MCF 10A (cell line): ENCODE data around the gene PNPLA8. TPM values are rescaled to one million over a fixed set of nuclear protein-coding genes. Genes with fewer than 3 reads are reported as not detected.
A peak's percentile ranks its signal among the peaks of the same experiment; 100 is the strongest.
"Not testable (repeated sequence)": the region's sequence is repeated elsewhere in the genome, so short reads cannot be mapped to it uniquely, and the experiment has no call there.

Experiments
- BruUV-seq: library from RNA; stranded (reverse); fragments of 400-500 nt; replicated peaks from 2 replicates; lab custom pipeline; 2021; lab: Mats Ljungman, UMichigan
- CTCF ChIA-PET: fragments of 300-600 bp; sonication (Branson Sonifier 250); formaldehyde crosslinking; extraction: SDS; loops from one replicate; lab custom pipeline; 2021; ENCODE audit warnings: antibody characterized with exemption, inconsistent platforms; lab: Yijun Ruan, JAX
- POLR2A ChIA-PET: fragments of 300-600, 350-650 bp; sonication (Branson Sonifier 250); formaldehyde crosslinking; extraction: SDS; loops from one replicate; lab custom pipeline; 2020; ENCODE audit warnings: antibody characterized with exemption, inconsistent platforms; lab: Yijun Ruan, JAX
- DNase-seq: peaks from one replicate; pipeline ENCODE4 v3.0.0-alpha.2; 2018; ENCODE audit not compliant: unreplicated experiment
- H3K27ac Mint-ChIP-seq: one replicate; pipeline ENCODE4 v1.8.0; 2022; ENCODE audit warnings: mild to moderate bottlenecking, low read depth, mixed read lengths; ENCODE audit not compliant: unreplicated experiment
- H3K27me3 Mint-ChIP-seq: one replicate; pipeline ENCODE4 v1.8.0; 2022; ENCODE audit warnings: mixed read lengths; ENCODE audit not compliant: insufficient read depth, unreplicated experiment
- H3K36me3 Mint-ChIP-seq: one replicate; pipeline ENCODE4 v1.8.0; 2022; ENCODE audit warnings: mild to moderate bottlenecking, moderate library complexity, mixed read lengths; ENCODE audit not compliant: insufficient read depth, unreplicated experiment
- H3K4me1 Mint-ChIP-seq: one replicate; pipeline ENCODE4 v1.8.0; 2022; ENCODE audit warnings: mixed read lengths; ENCODE audit not compliant: insufficient read depth, unreplicated experiment
- H3K4me3 Mint-ChIP-seq: one replicate; pipeline ENCODE4 v1.8.0; 2022; ENCODE audit warnings: mild to moderate bottlenecking, moderate library complexity, mixed read lengths; ENCODE audit not compliant: unreplicated experiment
- H3K9me3 Mint-ChIP-seq: one replicate; pipeline ENCODE4 v1.8.0; 2022; ENCODE audit warnings: mixed read lengths; ENCODE audit not compliant: unreplicated experiment
- intact Hi-C: fragments of 100-400 bp; cut with micrococcal nuclease; formaldehyde crosslinking; loops from 2 replicates; pipeline ENCODE4 v1.14.1; 2022
- total RNA-seq: library from RNA; stranded (reverse); gene quantifications from 2 replicates; pipeline ENCODE4 v1.2.3, GENCODE V29; 2022
- TF ChIP-seq, protein P1 (sequence below): fragments of 200-600 bp; IDR thresholded peaks from one replicate; pipeline ENCODE4 v1.8.0; 2022; ENCODE audit warnings: antibody characterized with exemption, mild to moderate bottlenecking; ENCODE audit not compliant: unreplicated experiment

PNPLA8 gene
- total RNA-seq, 1 experiment from 2014 or later: 28.5 TPM

DNA sequence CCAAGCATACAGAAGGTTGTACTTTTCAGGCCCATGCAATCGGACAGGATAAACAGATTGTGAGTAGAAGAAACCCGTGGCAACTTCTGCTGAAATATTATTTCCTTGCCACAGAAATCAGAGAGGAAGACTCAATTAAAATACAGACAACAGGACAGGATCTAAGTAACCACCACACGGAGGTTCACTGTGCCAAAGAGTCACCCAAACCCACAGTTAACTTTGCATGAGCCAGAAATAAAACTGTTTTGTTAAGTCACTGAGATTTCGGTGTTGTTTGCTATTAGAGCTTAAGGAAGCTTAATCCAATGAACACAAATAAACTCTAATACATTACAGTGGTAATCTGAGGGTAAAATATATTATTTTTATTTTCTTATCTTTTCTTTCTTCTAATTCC lies 14.0 kb downstream of the PNPLA8 start:
- intact Hi-C loops: no loop called here
- DNase-seq: no peak

DNA sequence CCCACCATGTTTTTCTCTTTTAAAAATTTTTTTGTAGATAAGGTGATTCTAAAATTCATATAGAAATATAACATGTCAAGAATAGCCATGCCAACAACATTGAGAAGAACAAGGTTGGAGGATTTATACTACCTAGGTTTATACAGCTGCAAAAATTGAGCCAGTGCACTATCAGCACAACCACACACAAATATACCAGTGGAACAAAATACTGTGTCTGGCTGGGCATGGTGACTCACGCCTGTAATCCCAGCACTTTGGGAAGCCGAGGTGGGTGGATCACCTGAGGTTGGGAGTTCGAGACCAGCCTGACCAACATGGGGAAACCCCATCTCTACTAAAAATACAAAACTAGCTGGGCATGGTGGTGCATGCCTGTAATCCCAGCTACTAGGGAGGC lies 21.4 kb downstream of the PNPLA8 start:
- CTCF ChIA-PET: interaction anchor here (0.7 kb wide), 1 partner anchor 26 kb away, joined by 4 read pairs; no protein-coding TSS in a partner anchor

More for the DNA sequence above, 14.0 kb downstream of the PNPLA8 start:
- Mint-ChIP-seq H3K4me3 (no peak overlapping the region), H3K4me1 (no peaks in the 10 kb centered on the region), H3K9me3 (no peaks in the 10 kb centered on the region), H3K36me3 (peaks cover 35% of the 10 kb centered on the region), H3K27me3 (no peaks in the 10 kb centered on the region), H3K27ac (no peak overlapping the region)
- ChIA-PET POLR2A (interaction anchor here (0.6 kb wide), 2 partner anchors 60 to 1094 kb away, joined by 3 read pairs; no protein-coding TSS in a partner anchor), CTCF (no interaction called here)
- no TSS peak for BruUV-seq
- TF ChIP-seq, protein P1, sequence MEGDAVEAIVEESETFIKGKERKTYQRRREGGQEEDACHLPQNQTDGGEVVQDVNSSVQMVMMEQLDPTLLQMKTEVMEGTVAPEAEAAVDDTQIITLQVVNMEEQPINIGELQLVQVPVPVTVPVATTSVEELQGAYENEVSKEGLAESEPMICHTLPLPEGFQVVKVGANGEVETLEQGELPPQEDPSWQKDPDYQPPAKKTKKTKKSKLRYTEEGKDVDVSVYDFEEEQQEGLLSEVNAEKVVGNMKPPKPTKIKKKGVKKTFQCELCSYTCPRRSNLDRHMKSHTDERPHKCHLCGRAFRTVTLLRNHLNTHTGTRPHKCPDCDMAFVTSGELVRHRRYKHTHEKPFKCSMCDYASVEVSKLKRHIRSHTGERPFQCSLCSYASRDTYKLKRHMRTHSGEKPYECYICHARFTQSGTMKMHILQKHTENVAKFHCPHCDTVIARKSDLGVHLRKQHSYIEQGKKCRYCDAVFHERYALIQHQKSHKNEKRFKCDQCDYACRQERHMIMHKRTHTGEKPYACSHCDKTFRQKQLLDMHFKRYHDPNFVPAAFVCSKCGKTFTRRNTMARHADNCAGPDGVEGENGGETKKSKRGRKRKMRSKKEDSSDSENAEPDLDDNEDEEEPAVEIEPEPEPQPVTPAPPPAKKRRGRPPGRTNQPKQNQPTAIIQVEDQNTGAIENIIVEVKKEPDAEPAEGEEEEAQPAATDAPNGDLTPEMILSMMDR: no peak

DNA sequence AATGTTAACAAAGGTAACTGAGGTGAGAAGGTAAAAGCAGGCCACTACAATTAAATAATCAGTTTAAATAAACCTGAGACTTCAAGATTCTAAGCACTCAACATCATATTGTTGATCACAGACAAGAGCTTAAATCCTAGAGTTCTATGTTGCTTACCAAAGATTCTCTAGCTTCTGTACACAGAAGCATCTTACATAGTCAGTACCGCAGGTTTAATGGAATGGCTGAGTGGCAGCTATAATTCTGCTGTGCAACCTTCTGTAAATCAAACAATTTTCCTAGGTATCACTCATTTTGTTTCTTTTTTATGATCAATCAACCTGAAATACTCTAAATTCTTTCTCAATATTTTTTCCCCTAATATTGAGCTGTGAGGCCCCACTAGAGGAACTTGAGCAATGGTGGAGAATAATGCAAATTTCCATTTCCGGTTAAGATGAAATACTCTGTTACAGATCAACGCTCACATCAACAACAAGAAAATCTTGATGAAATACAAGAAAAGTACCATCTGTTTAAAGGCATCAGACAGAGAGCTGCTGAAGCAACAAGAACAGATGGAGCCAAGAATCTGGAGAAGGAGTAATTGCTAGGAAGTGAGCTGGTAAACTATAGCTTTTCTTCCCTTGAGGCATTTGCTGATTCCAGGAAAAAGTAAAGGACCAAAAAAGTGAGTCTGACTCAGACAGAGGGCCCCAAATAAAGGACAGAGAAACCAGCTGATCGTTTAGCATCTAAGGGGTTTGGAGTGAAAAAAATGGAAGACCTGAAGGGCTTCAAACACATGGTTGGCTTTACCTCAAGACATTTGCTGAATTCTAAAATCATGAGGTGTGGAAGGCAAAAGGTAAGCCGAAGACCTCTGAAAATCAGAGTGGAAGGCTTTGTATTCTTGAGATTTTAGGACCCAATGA lies 22.6 kb downstream of the PNPLA8 start:
- Mint-ChIP-seq H3K27ac (no peak overlapping the region), H3K4me1 (peaks cover 10% of the 10 kb centered on the region), H3K9me3 (no peaks in the 10 kb centered on the region), H3K4me3 (no peak overlapping the region), H3K36me3 (peaks cover 56% of the 10 kb centered on the region), H3K27me3 (no peaks in the 10 kb centered on the region)
- no peak for DNase-seq
- ChIA-PET POLR2A (no interaction called here), CTCF (interaction anchor here (0.5 to 1.1 kb wide), 5 partner anchors 9 to 326 kb away, joined by 3 to 4 read pairs (median 3); no protein-coding TSS in a partner anchor)
- TF ChIP-seq, protein P1: no peak
- no TSS peak for BruUV-seq
- intact Hi-C loops: no loop called here

More for the DNA sequence above, 21.4 kb downstream of the PNPLA8 start:
- POLR2A ChIA-PET, H3K27ac Mint-ChIP-seq, BruUV-seq, DNase-seq, H3K9me3 Mint-ChIP-seq, H3K27me3 Mint-ChIP-seq, intact Hi-C loops, H3K4me3 Mint-ChIP-seq: not testable (repeated sequence)
- Mint-ChIP-seq H3K36me3 (peaks cover 44% of the 10 kb centered on the region), H3K4me1 (peaks cover 10% of the 10 kb centered on the region)

DNA sequence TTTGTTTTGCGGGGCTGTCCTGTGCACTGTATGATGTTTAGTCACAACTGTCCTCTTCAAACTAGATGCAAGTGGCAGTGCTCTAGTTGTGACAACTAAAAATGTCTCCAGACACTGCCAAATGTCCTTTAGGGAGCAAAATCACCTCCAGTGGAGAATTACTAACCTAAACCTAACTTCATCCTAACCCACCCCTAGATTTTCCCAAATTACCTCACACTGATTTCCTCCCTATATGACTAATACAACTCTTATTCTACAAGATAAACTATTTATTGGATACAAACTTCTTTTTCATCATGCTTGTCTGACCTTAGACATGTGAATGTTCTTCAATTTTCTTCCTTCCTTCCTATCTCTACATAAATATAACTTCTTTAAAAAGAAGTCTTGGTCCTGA lies 26.4 kb downstream of the PNPLA8 start:
- POLR2A ChIA-PET: no interaction called here
- H3K27ac Mint-ChIP-seq: peak overlapping the region; percentile 4

More for the DNA sequence above, 26.4 kb downstream of the PNPLA8 start:
- H3K9me3 Mint-ChIP-seq: no peaks in the 10 kb centered on the region
- intact Hi-C loops: no loop called here
- no peak for DNase-seq
- CTCF ChIA-PET: no interaction called here
- no TSS peak for BruUV-seq
- TF ChIP-seq, protein P1: no peak
- H3K27me3 Mint-ChIP-seq: no peaks in the 10 kb centered on the region
- peaks cover 54% of the 10 kb centered on the region for H3K36me3 Mint-ChIP-seq
- H3K4me3 Mint-ChIP-seq: no peak overlapping the region
- H3K4me1 Mint-ChIP-seq: peaks cover 10% of the 10 kb centered on the region
